HCEC 1CT (cell line): ENCODE measurements around the gene CLTCL1.

ENCODE experiments used
- DNase-seq: peaks from one replicate; pipeline ENCODE4 v3.0.0-alpha.2; 2017

Gene CLTCL1

GRCh38 chr22:19244600-19245352 lies 46.7 kb downstream of the CLTCL1 start:
- DNase-seq, result no peak

GRCh38 chr22:19242699-19243098 lies 48.8 kb downstream of the CLTCL1 start:
- no peak for DNase-seq

GRCh38 chr22:19241593-19241906 lies 50.0 kb downstream of the CLTCL1 start:
- no peak for DNase-seq

- no peak for DNase-seq
Measured at GRCh38 chr22:19240813-19241592, 50.5 kb downstream of the CLTCL1 start.

GRCh38 chr22:19239464-19239863 lies 52.1 kb downstream of the CLTCL1 start:
- no peak for DNase-seq

GRCh38 chr22:19238900-19239299 lies 52.6 kb downstream of the CLTCL1 start:
- DNase-seq, result no peak

- DNase-seq, result no peak
Measured at GRCh38 chr22:19235874-19236273, 55.6 kb downstream of the CLTCL1 start.

- no peak for DNase-seq
Measured at GRCh38 chr22:19234126-19234896, 57.2 kb downstream of the CLTCL1 start.

GRCh38 chr22:19233189-19233661 lies 58.3 kb downstream of the CLTCL1 start:
- DNase-seq, result no peak

GRCh38 chr22:19232623-19233022 lies 58.9 kb downstream of the CLTCL1 start:
- DNase-seq, result no peak

GRCh38 chr22:19231986-19232385 lies 59.5 kb downstream of the CLTCL1 start:
- DNase-seq, result no peak

GRCh38 chr22:19229600-19229999 lies 61.9 kb downstream of the CLTCL1 start:
- no peak for DNase-seq

- DNase-seq, result no peak
Measured at GRCh38 chr22:19228179-19228578, 63.3 kb downstream of the CLTCL1 start.

- no peak for DNase-seq
Measured at GRCh38 chr22:19226428-19226827, 65.1 kb downstream of the CLTCL1 start.

- DNase-seq, result no peak
Measured at GRCh38 chr22:19225560-19225959, 66.0 kb downstream of the CLTCL1 start.

- DNase-seq, result no peak
Measured at GRCh38 chr22:19224985-19225384, 66.5 kb downstream of the CLTCL1 start.

GRCh38 chr22:19224557-19224956 lies 67.0 kb downstream of the CLTCL1 start:
- no peak for DNase-seq

GRCh38 chr22:19223617-19224016 lies 67.9 kb downstream of the CLTCL1 start:
- DNase-seq, result no peak

GRCh38 chr22:19223110-19223509 lies 68.4 kb downstream of the CLTCL1 start:
- no peak for DNase-seq

- DNase-seq, result no peak
Measured at GRCh38 chr22:19222242-19223005, 69.1 kb downstream of the CLTCL1 start.

- no peak for DNase-seq
Measured at GRCh38 chr22:19220867-19221266, 70.7 kb downstream of the CLTCL1 start.

GRCh38 chr22:19218541-19219233 lies 72.8 kb downstream of the CLTCL1 start:
- no peak for DNase-seq
